K562 (cell line): ENCODE measurements around the gene TTLL4. TPM values are rescaled to one million over a fixed set of nuclear protein-coding genes. Genes with fewer than 3 reads are reported as not detected.

Experiments
- ATAC-seq: fragments of 200-7000 bp; cut with Tn5 transposase; 3 replicates; pipeline ENCODE4 v1.9.1; 2020; ENCODE audit warnings: moderate library complexity
- BruUV-seq: library from RNA; stranded (reverse); fragments of 400-500 nt; replicated peaks from 2 replicates; lab custom pipeline; 2021; lab: Mats Ljungman, UMichigan
- CTCF ChIA-PET: fragments of 300-600 bp; formaldehyde crosslinking; extraction: SDS; loops from one replicate; lab custom pipeline; 2021; ENCODE audit warnings: low intra/inter-chr PET ratio; lab: Yijun Ruan, JAX
- POLR2A ChIA-PET: fragments of 300-600, 350-650 bp; sonication (Branson Sonifier 250); formaldehyde crosslinking; extraction: SDS; loops from one replicate; lab custom pipeline; 2021; ENCODE audit warnings: antibody characterized with exemption, inconsistent platforms; lab: Yijun Ruan, JAX
- DNase-seq, 4 experiments: peaks; one replicate each; pipeline versions ENCODE4 v3.0.0 to v3.0.0-alpha.2; 2011 to 2018; ENCODE audit warnings: low spot score in 3 of 4, mixed read lengths in 3 of 4; ENCODE audit errors: extremely low read depth in 1 of 4
- FAIRE-seq: peaks from 2 replicates; lab custom pipeline; 2011; peaks lifted over from hg19 to GRCh38; lab: Jason Lieb, UNC
- H2AFZ ChIP-seq: 2 replicates; pipeline ENCODE4 v1.6.0; 2011; ENCODE audit warnings: low read depth, low read length, control low read depth, inconsistent platforms
- H3K27ac ChIP-seq: fragments of 200-600 bp; 3 replicates; pipeline ENCODE4 v1.8.0; 2011; ENCODE audit warnings: low read depth, mild to moderate bottlenecking, control low read depth, inconsistent platforms, low read length, moderate library complexity, mixed read lengths; ENCODE audit errors: extremely low read depth
- H3K27me3 ChIP-seq, 2 experiments: fragments of 300-600 bp in 1 of 2; 2 replicates in 1 of 2; 3 replicates in 1 of 2; pipeline versions ENCODE4 v1.6.0 to v1.8.0; 2011; ENCODE audit warnings: inconsistent platforms in 2 of 2, low read length in 2 of 2, mild to moderate bottlenecking in 1 of 2, mixed read lengths in 1 of 2, moderate library complexity in 1 of 2; ENCODE audit not compliant: control insufficient read depth in 2 of 2, insufficient read depth in 2 of 2
- H3K36me3 ChIP-seq: fragments of 300-600 bp; 3 replicates; pipeline ENCODE4 v1.8.0; 2011; ENCODE audit warnings: mild to moderate bottlenecking, low read length, inconsistent platforms; ENCODE audit not compliant: control insufficient read depth, insufficient read depth
- H3K4me1 ChIP-seq, 2 experiments: fragments of 200-600 bp in 1 of 2; replicated peaks in 1 of 2; 2 replicates in 1 of 2; 3 replicates in 1 of 2; pipeline versions ENCODE4 v1.5.1 to v1.8.0; 2011; ENCODE audit warnings: inconsistent platforms in 2 of 2, low read length in 2 of 2, mild to moderate bottlenecking in 1 of 2, mixed read lengths in 1 of 2, moderate library complexity in 1 of 2; ENCODE audit not compliant: control insufficient read depth in 2 of 2, insufficient read depth in 2 of 2
- H3K4me2 ChIP-seq: 2 replicates; pipeline ENCODE4 v1.6.1; 2011; ENCODE audit warnings: low read length, control low read depth, inconsistent platforms, mixed read lengths; ENCODE audit not compliant: insufficient read depth
- H3K4me3 ChIP-seq: fragments of 200-600 bp; sonication (generic), shearing (Covaris generic); 2 replicates; pipeline ENCODE4 v1.5.1; 2016; ENCODE audit warnings: control low read depth, inconsistent platforms
- H3K79me2 ChIP-seq: fragments of 200-600 bp; 3 replicates; pipeline ENCODE4 v1.8.0; 2011; ENCODE audit warnings: low read length, inconsistent platforms; ENCODE audit not compliant: control insufficient read depth, insufficient read depth
- H3K9ac ChIP-seq, 2 experiments: 2 replicates each; pipeline versions ENCODE4 v1.6.0 to v1.6.1; 2011; ENCODE audit warnings: low read depth in 2 of 2, low read length in 2 of 2, control low read depth in 1 of 2, inconsistent platforms in 1 of 2, mild to moderate bottlenecking in 1 of 2, mixed read lengths in 1 of 2; ENCODE audit not compliant: insufficient read depth in 1 of 2
- H3K9me1 ChIP-seq: one replicate; pipeline ENCODE4 v1.6.0; 2011; ENCODE audit warnings: inconsistent platforms, mild to moderate bottlenecking, low read length, moderate library complexity; ENCODE audit not compliant: control insufficient read depth, insufficient read depth
- H3K9me3 ChIP-seq: replicated peaks from 2 replicates; pipeline ENCODE4 v1.5.1; 2011; ENCODE audit warnings: low read depth, low read length, inconsistent platforms; ENCODE audit not compliant: control insufficient read depth, insufficient read depth
- H4K20me1 ChIP-seq: replicated peaks from 2 replicates; pipeline ENCODE4 v1.6.1; 2011; ENCODE audit warnings: low read length, inconsistent platforms, mixed read lengths; ENCODE audit not compliant: control insufficient read depth, insufficient read depth
- ARID1B ChIP-seq: fragments of 450-650 bp; IDR thresholded peaks from 2 replicates; pipeline ENCODE4 v1.6.1; 2016; ENCODE audit warnings: antibody characterized with exemption, mild to moderate bottlenecking, inconsistent platforms
- CBFA2T2 ChIP-seq: fragments of 450-650 bp; conservative IDR thresholded peaks from 2 replicates; pipeline ENCODE4 v1.6.1; 2017; ENCODE audit warnings: mild to moderate bottlenecking
- CBFA2T3 ChIP-seq: fragments of 450-650 bp; IDR thresholded peaks from 2 replicates; pipeline ENCODE4 v1.6.1; 2017
- DPF2 ChIP-seq: fragments of 450-650 bp; IDR thresholded peaks from 2 replicates; pipeline ENCODE4 v1.6.1; 2016
- HMGN3 ChIP-seq: IDR thresholded peaks from 2 replicates; pipeline ENCODE4 v1.6.1; 2011; ENCODE audit warnings: borderline replicate concordance, low read depth, mild to moderate bottlenecking, mixed read lengths, low read length; ENCODE audit not compliant: insufficient read length; ENCODE audit errors: extremely low read depth
- IRF1 ChIP-seq: sonication (generic); formaldehyde crosslinking; IDR thresholded peaks from 2 replicates; pipeline ENCODE4 v1.8.0; 2022; ENCODE audit warnings: missing genetic modification reagents, mild to moderate bottlenecking, borderline replicate concordance
- MEIS2 ChIP-seq: fragments of 450-650 bp; IDR thresholded peaks from 2 replicates; pipeline ENCODE4 v1.6.1; 2014; ENCODE audit warnings: mild to moderate bottlenecking; ENCODE audit not compliant: partially characterized antibody
- PBX2 ChIP-seq, 2 experiments: IDR thresholded peaks in 1 of 2; conservative IDR thresholded peaks in 1 of 2; 2 replicates each; pipeline ENCODE4 v1.6.1; 2016; ENCODE audit warnings: low read depth in 2 of 2, mild to moderate bottlenecking in 1 of 2, missing compliant biosample characterization in 1 of 2, missing genetic modification characterization in 1 of 2, moderate library complexity in 1 of 2
- RFX5 ChIP-seq: IDR thresholded peaks from 2 replicates; pipeline ENCODE4 v1.6.1; 2011; ENCODE audit warnings: low read depth, mild to moderate bottlenecking, improper control_type of control experiment, low read length
- SMARCA4 ChIP-seq: fragments of 450-650 bp; IDR thresholded peaks from 2 replicates; pipeline ENCODE4 v1.6.1; 2016
- SMARCE1 ChIP-seq: fragments of 450-650 bp; IDR thresholded peaks from 2 replicates; pipeline ENCODE4 v1.7.1; 2016; ENCODE audit warnings: mild to moderate bottlenecking
- TEAD4 ChIP-seq, 2 experiments: sonication (generic) in 1 of 2; formaldehyde crosslinking in 1 of 2; IDR thresholded peaks; 2 replicates each; pipeline versions ENCODE4 v1.6.1 to v1.8.0; 2012 to 2022; ENCODE audit warnings: borderline replicate concordance in 1 of 2, inconsistent platforms in 1 of 2, low read length in 1 of 2, mild to moderate bottlenecking in 1 of 2, missing genetic modification reagents in 1 of 2
- THAP7 ChIP-seq: fragments of 250-450 bp; sonication (Bioruptor Pico); IDR thresholded peaks from 2 replicates; pipeline ENCODE4 v1.5.0; 2021
- ZNF512 ChIP-seq: IDR thresholded peaks from 2 replicates; pipeline ENCODE4 v1.6.1; 2016; ENCODE audit warnings: missing genetic modification characterization, missing compliant biosample characterization
- WGBS: fragments of 100-300 bp; shearing (Covaris generic); methylation state at CpG from one replicate; pipeline ENCODE4 v1.1.6; 2016; ENCODE audit warnings: low coverage, mixed read lengths; ENCODE audit not compliant: insufficient coverage; ENCODE audit errors: missing lambda C conversion rate; 5-methylcytosine and 5-hydroxymethylcytosine counted together
- in situ Hi-C: fragments of 300-500 bp; cut with MboI; formaldehyde crosslinking; loops from 4 replicates; pipeline ENCODE4 v1.15.0; 2018; ENCODE audit warnings: inconsistent platforms, mixed read lengths
- intact Hi-C: fragments of 100-400 bp; cut with micrococcal nuclease; formaldehyde crosslinking; loops from 2 replicates; pipeline ENCODE4 v1.14.2; 2022
- polyA plus RNA-seq, 8 experiments: library from polyadenylated mRNA; depleted of rRNA in 4 of 8; stranded (reverse) in 5 of 8; unstranded in 3 of 8; fragments of >200 nt; fragmentation: Nextera tagmentation in 2 of 8; fragmentation: Illumina TruSeq in 1 of 8; extraction: Ambion mirVana in 2 of 8; extraction: Trizol in 1 of 8; gene quantifications; 2 replicates each; pipeline versions ENCODE4 v1.2.1 to v1.2.3, GENCODE V29; 2011 to 2014; ENCODE audit warnings: inconsistent platforms in 1 of 8, missing spikeins in 1 of 8
- total RNA-seq, 7 experiments: library from RNA; depleted of rRNA in 6 of 7; stranded (reverse); fragments of >200 nt in 6 of 7; fragmentation: Illumina TruSeq in 2 of 7; extraction: Trizol in 2 of 7; gene quantifications; 2 replicates each; pipeline versions ENCODE4 v1.2.1 to v1.2.3, GENCODE V29; 2011 to 2021; ENCODE audit warnings: low replicate concordance in 1 of 7

Gene TTLL4
- total and polyA plus RNA-seq, 9 of the 15 experiments (the other 6 are each of a cell fraction or from before 2014, with no cell fraction given), result 12.6 to 67.5 (median 24.5) TPM

- intact Hi-C loops, result no loop called here
- POLR2A ChIA-PET, result interaction anchor here (0.9 to 1.7 kb wide), 5 partner anchors 8 to 299 kb away, joined by 3 to 11 read pairs (median 5); partner anchors contain the start of gene TTLL4
- H3K79me2 ChIP-seq, result peaks cover 69% of the 10 kb centered on the region
- in situ Hi-C loops, result loop anchor here (10.0 kb wide), 1 partner anchor 122 kb away; no protein-coding TSS in a partner anchor
- H3K4me2 ChIP-seq, result no peak overlapping the region; the same call in 1 of the 2 replicates
- no peaks in the 10 kb centered on the region for H3K27me3 ChIP-seq
- DNase-seq (peak in 1 of 4 experiments; percentile 32), FAIRE-seq (peak; percentile 72), ATAC-seq (peak; percentile 57; the same call in 2 of the 3 replicates)
- peaks cover 6% of the 10 kb centered on the region; the same call in 2 of the 3 replicates for H3K36me3 ChIP-seq
- H3K9me3 ChIP-seq, result no peaks in the 10 kb centered on the region
- TF ChIP-seq IRF1 (CRISPR knock-in tag), result no peak
- 0 out of 2 replicates have a peak, but pooled peaks have one; percentile 20 for TF ChIP-seq SMARCA4
- TF ChIP-seq TEAD4 (IDR thresholded peaks at IDR 0.05; ENCODE audit: low read length), result peak; percentile 22; the same call in 1 of the 2 replicates
- no peak for TF ChIP-seq TEAD4 (CRISPR knock-in tag; IDR thresholded peaks at IDR 0.05; ENCODE audit: borderline replicate concordance)
- TF ChIP-seq HMGN3, result no peak
- no peak for TF ChIP-seq CBFA2T2
- TF ChIP-seq DPF2, result peak; percentile 51; the same call in 1 of the 2 replicates
- TF ChIP-seq THAP7 (CRISPR knock-in tag), result no peak
- TF ChIP-seq PBX2 (CRISPR knock-in tag; IDR thresholded peaks at IDR 0.05; ENCODE audit: low read depth), result no peak
- TF ChIP-seq PBX2 (tag; conservative IDR thresholded peaks at IDR 0.05; ENCODE audit: low read depth), result 0 out of 2 replicates have a peak, but pooled peaks have one; percentile 2
- 0 out of 2 replicates have a peak, but pooled peaks have one; percentile 16 for TF ChIP-seq CBFA2T3
- TF ChIP-seq ZNF512 (tag), result no peak
- TF ChIP-seq RFX5, result no peak
- TF ChIP-seq SMARCE1, result peak; percentile 30; the same call in 1 of the 2 replicates
- peak; percentile 40; the same call in 1 of the 2 replicates for TF ChIP-seq ARID1B
- TF ChIP-seq MEIS2, result peak; percentile 61
- no TSS peak for BruUV-seq
- peaks cover 2% of the 10 kb centered on the region for H3K9me1 ChIP-seq
- H3K4me3 ChIP-seq, result no peak overlapping the region
- H3K4me1 ChIP-seq, result peaks cover 19 to 36% of the 10 kb centered on the region in 2 experiments
- CTCF ChIA-PET, result no interaction called here
- 0% methylated on average over 1 of the region's 1 CpG for WGBS
- no peak overlapping the region for H2AFZ ChIP-seq
- no peak overlapping the region for H3K9ac ChIP-seq
- peaks cover 7% of the 10 kb centered on the region; the same call in 1 of the 2 replicates for H4K20me1 ChIP-seq
- peak overlapping the region; percentile 16; the same call in 1 of the 3 replicates for H3K27ac ChIP-seq
These were observed 12.5 kb downstream of the TTLL4 start for GRCh38 chr2:218722876-218723785.
